Left renal cortex interstitium (tissue), 4 donors: ENCODE results near the gene ZYX. TPM values are rescaled to one million over a fixed set of nuclear protein-coding genes. Genes with fewer than 3 reads are reported as not detected.
"Not testable (repeated sequence)": the region's sequence is repeated elsewhere in the genome, so short reads cannot be mapped to it uniquely, and the experiment has no call there.

ENCODE experiments used
- DNase-seq, 4 donors: peaks; one replicate each; pipeline ENCODE4 v3.0.0-alpha.2; 2013; ENCODE audit warnings: low read depth in 4 of 4, low spot score in 2 of 4, missing footprints in 1 of 4
- polyA plus RNA-seq, 4 donors: library from polyadenylated mRNA; unstranded; fragments of 120-200 nt; gene quantifications; one replicate each; pipeline ENCODE4 v1.2.1, GENCODE V29; 2013; ENCODE audit not compliant: insufficient read length in 4 of 4

ZYX gene
- polyA plus RNA-seq, 4 donors = 61.8 to 112 (median 96.6) TPM

- not testable (repeated sequence) for DNase-seq
Measured at GRCh38 chr7:143415209-143415608, 34.1 kb downstream of the ZYX start.

- no peak for DNase-seq
Measured at GRCh38 chr7:143415742-143416397, 34.7 kb downstream of the ZYX start.

GRCh38 chr7:143416565-143417149, 35.5 kb downstream of the ZYX start:
- no peak for DNase-seq

GRCh38 chr7:143417734-143418383, 36.7 kb downstream of the ZYX start:
- no peak for DNase-seq

GRCh38 chr7:143418681-143419458, 37.7 kb downstream of the ZYX start:
- DNase-seq = no peak

GRCh38 chr7:143419880-143420279, 38.7 kb downstream of the ZYX start:
- DNase-seq = no peak

GRCh38 chr7:143420624-143421023, 39.5 kb downstream of the ZYX start:
- DNase-seq = not testable (repeated sequence)

- no peak for DNase-seq
Measured at GRCh38 chr7:143422033-143422432, 40.9 kb downstream of the ZYX start.

- not testable (repeated sequence) for DNase-seq
Measured at GRCh38 chr7:143424476-143424875, 43.3 kb downstream of the ZYX start.

GRCh38 chr7:143426479-143427142, 45.5 kb downstream of the ZYX start:
- DNase-seq = no peak

GRCh38 chr7:143429770-143430698, 48.9 kb downstream of the ZYX start:
- no peak for DNase-seq

- DNase-seq = no peak
Measured at GRCh38 chr7:143431109-143431508, 50.0 kb downstream of the ZYX start.

- DNase-seq = no peak
Measured at GRCh38 chr7:143433759-143434158, 52.6 kb downstream of the ZYX start.

GRCh38 chr7:143434660-143435059, 53.5 kb downstream of the ZYX start:
- DNase-seq = no peak

- DNase-seq = no peak
Measured at GRCh38 chr7:143435266-143435665, 54.1 kb downstream of the ZYX start.

- no peak for DNase-seq
Measured at GRCh38 chr7:143436325-143436946, 55.3 kb downstream of the ZYX start.

- no peak for DNase-seq
Measured at GRCh38 chr7:143437578-143437977, 56.4 kb downstream of the ZYX start.

- no peak for DNase-seq
Measured at GRCh38 chr7:143439866-143440265, 58.7 kb downstream of the ZYX start.
